Stimulated activated CD8-positive, alpha-beta memory T cell treated with anti-CD3 and anti-CD28 coated beads, Interleukin-15, amount 100 ng/mL, for 1 hour (primary cell): ENCODE measurements around the gene ABCC12.
"Not testable (repeated sequence)": the region's sequence is repeated elsewhere in the genome, so short reads cannot be mapped to it uniquely, and the experiment has no call there.

Experiments
- DNase-seq: peaks from one replicate; pipeline ENCODE4 v3.0.0-alpha.2; 2020; ENCODE audit warnings: low read depth

ABCC12 gene

DNA sequence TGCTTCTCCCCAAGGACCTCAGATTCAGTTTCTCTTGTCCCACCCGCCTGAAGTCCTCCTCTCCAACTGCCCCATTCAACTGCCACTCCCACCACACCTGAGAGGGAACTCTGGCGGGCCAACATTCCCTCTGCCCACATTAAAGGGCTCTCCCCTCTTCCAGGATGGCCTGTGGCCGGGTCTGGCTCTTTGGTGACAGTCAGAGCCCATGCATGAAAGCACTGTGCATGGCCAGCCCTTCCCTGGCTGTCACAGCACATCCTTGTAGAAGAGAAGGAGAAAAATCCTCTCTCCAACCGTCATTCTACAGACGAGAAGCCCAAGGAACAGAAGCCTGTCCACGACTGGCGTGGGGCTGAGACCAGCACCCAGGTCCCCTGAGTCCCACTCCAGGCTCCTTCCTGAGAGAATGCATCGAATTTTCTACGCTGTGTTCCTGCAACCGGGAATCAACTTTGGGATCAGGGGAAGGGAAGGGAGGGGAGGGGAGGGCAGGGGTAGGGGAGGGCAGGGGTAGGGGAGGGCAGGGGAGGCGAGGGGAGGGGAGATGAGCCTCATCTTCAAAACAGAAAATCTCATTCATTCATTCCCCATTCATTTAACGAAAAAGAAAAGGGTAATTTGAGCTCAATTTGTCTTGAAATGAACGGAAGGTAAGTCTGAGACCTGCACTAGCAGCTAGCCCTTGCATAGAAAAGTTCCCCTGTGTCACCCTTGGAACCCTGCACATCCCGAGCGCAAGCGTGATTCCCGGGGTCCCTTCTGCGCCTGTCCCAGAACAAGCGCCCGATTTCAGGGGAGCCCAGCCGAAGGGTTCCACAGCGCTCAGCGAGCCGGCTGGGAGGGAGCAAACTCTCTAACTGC is at the start of gene ABCC12:
TSS of gene ABCC12 (minus strand) at position 68 of the 864 bp plus-strand sequence. CDS start 9,569 bp downstream, outside the sequence.
- DNase-seq, result no peak

DNA sequence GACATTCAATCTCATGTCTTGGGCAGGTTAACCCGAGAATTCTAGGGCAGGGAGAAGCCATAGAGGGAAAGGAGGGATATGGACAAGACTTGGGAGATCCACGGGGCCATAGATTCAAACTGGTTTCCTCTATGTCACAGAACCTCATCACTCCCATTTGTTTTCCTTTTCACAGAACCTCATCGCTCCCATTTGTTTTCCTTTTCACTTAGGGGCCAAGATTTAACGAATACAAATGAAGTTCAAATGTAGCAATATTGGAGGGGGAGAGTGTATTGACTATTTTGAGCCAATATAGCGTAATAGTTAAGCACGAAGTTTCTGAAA is 49.0 kb upstream of the ABCC12 start:
- DNase-seq, result no peak

DNA sequence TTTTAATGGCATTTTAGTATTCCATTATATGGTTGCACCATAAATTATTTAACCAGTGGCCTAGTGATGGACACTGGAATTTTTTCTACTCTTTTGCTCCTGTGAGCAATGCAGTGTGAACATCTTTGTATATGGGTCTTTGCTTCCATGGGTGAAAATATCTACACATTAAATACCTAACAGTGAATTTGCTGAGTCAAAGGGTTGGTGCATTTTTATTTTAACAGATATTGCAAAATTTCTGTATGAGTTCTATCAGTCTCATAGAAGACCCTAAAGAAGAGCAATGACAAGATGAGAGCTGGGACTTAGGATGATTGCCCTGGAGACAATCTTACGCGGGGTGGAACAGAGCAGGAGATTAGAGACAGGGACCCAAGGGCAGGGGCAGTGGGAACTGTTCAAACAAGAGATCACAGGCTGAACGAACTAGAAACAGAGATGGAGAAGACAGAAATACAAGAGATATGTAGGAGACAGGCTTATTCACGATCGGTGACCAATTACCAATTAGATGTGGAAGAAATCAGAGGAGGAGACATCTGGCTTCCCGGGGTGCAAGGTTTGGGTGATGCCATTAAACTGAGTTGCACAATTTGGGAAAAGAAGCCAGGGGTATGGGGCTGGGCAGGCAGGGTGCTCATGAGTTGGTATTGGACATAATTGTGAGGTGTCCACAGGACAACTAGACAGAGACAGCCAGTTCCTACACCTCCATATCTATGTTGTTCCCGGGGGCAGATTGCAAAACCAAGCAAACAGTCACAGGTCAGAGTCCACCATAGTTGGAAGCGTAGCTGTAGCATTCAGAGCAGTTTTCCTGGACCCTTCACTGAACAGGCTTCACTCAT is 48.4 kb upstream of the ABCC12 start:
- no peak for DNase-seq

GRCh38 chr16:48201515-48202201 is 45.9 kb upstream of the ABCC12 start:
- DNase-seq, result no peak

DNA sequence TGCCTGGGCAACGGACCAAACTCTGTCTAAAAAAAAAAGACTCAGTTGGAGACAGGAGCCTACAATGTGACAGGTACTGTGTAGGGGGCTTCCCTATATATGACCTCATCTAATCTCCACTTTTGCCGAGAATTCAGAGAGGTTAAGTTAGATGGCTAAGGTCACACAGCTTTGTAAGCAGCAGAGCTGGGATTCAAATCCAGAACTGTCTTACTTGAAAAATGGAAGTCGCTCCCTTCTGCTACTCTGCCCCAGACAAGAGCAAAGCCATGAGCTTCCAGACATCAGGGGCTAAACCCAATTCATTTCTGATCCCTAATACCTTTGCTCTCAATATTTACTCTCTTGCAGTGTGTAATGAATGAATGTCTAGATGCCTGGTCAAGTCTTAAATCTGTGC is 41.5 kb upstream of the ABCC12 start:
- DNase-seq, result no peak

GRCh38 chr16:48194828-48195556 is 39.2 kb upstream of the ABCC12 start:
- DNase-seq, result no peak

- no peak for DNase-seq
These were observed 38.1 kb upstream of the ABCC12 start for GRCh38 chr16:48193846-48194245.

DNA sequence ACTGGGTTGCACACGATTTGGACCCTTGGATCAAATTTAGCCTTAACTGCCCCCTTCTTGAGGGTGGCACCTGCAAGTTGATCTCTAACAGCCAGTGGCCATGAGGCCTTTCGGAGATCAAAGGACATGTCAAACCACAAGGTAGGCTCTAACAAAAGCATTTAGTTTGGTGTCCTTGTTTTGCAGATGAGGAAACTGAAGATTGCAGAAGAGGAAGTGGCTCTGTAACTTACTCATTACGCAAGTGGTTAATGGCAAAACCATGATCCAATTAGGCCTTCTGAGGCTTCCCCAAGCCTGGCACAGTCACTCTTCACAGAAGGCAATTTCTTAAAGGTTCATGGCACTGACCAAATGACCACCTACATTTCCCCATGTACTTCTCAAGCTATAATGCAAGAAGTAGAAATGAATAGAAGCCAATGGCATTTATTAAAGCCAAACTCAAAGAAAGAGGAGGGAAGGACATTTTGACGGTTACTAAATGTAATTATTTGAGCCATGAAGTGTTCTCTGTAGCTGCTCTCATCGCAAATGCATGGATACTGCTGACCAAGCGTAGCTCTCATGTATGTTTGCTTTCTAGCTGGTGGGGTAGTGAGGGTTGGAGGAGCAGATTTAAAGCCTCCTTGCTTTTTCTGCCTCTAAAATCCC is 32.8 kb upstream of the ABCC12 start:
- no peak for DNase-seq

- DNase-seq, result no peak
These were observed 32.0 kb upstream of the ABCC12 start for GRCh38 chr16:48187779-48188178.

DNA sequence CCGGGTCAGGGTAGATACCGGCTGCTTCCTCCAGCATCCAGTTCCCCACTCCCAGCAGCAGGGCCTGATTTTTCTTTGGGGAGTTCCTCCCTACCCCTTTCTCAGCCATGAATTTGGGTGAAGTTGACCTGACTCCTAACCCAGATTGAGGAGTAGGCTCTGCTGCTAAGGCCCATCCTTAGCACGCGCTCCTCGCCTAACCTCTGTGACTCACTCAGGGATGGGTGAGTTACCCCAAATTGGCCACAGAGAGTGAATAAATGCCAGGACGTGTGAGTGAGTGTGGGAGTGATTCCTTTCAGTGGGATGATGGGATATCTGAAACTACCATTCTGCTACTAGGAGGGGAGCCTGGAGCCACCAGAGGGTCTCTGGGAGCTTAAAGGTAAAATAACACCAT is 28.9 kb upstream of the ABCC12 start:
- no peak for DNase-seq

DNA sequence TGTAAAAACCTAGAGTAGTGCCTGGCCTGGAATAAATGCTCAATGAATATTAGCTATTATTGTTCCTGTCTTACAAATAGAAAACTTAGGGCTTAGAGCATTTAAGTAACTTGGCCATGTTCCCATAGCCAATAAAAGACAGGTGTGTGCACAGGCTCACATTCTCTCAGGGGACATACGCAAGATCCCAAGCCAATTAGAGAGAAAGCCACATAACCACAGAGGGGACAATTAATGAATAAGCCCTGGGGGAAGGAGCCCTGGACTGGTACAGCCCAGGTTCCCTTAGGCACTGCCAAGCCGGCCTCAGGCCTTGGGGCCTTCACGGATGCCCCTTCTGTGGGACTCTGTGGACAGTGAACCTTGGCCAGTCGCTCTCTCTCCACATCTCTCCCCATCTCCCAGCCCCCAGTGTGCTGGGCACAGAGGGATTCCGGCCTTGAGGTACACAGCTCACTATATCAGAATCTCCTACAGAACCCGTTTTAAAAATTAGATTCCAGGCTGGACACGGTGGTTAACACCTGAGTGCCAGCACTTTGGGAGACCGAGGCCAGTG is 27.3 kb upstream of the ABCC12 start:
- no peak for DNase-seq

DNA sequence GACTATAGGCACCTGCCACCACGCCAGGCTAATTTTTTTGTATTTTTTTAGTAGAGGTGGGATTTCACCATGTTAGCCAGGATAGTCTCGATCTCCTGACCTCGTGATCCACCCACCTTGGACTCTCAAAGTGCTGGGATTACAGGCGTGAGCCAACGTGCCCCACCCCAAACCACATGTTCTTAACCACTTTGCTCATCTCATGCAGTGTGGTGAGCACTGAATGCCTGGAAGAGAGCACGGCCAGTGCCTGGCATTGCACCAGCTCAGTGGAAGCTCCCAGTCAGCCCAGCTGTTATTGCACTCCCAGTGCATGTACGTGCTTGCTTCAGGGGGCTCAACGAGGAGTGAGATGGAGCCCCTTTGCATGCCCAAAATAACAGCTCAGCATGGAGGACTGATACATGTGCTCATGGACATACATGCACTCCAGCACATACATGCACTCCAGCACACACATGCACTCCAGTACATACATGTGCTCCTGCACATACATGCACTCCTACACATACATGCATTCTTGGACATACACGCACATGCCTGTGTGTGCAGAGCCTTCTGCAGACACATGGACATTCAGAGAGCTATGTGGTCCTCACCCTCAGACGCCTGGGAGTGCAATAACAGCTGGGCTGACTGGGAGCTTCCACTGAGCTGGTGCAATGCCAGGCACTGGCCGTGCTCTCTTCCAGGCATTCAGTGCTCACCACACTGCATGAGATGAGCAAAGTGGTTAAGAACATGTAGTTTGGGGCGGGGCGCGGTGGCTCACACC is 26.1 kb upstream of the ABCC12 start:
- DNase-seq, result not testable (repeated sequence)

GRCh38 chr16:48180868-48181480 is 25.2 kb upstream of the ABCC12 start:
- no peak for DNase-seq

DNA sequence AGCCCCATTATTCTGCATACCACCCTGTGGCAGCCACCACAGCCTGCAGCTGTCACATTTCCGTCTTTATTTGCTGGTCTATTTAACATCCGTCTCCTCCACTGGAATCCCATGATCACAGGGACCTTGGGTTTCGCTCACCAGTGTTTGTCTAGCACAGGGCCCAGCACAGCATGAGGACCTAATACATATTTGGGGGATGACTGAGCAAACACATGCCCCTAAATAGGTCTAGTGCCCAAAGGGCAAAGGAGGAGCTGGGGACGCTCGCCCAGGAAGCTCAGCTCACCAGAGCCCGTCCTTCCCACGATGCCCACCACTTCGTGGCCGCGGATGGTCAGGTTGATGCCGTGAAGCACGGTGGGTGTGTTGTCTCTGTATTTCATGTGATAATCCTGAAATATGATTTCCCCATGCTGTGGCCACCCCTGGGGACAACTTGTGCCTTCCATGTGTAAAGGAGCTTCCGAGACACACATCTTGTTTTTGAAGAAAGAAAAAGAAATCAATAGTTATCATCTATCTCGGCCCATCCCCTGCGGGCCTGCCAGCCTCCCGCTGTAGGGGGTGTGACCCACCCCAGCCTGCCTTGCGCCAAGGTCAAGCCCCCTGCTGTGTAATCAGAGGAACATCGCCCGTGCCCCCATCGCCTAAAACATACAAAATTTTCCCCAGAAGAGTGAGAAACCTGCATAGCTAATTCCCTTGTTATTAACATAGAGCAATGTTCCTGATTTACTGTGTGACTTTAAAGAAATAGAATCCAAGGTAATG is 21.0 kb upstream of the ABCC12 start:
- DNase-seq, result no peak

GRCh38 chr16:48173889-48174288 is 18.1 kb upstream of the ABCC12 start:
- no peak for DNase-seq

DNA sequence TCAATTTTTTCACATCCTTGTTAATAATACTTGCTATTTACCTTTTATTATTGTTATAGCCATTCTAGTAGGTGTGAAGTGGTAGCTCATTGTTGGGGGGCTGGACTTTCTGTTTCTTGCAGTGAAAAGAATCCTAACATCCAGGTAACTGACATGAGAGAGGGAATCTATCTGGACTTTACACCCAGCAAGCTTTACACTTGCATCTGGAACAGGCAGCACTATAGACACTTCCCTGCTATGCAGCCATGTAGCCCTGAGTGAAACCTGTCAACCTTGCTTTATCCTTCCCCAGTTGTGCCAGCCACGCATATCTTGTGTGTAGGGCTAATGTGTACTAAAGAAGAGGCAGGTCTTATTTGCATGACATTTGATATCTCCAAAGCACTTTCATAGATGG is 16.9 kb upstream of the ABCC12 start:
- DNase-seq, result no peak

DNA sequence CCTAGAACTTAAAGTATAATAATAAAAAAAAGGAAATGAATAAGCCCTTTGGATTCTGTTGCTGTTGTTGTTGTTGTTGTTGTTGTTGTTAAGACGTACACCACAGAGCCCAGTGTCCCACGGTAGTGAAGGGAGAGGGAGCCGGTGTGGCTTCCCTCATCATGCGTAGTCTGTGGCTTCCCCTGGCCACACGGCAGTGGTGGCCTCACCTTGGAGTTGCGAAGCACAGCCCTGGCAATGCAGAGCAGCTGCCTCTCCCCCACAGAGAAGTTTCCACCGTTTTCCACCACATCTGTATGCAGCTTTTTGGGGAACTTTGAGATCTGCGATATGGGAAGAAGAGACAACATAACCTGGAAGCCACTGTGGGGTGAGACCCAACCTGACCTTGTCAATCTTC is 14.1 kb upstream of the ABCC12 start:
- DNase-seq, result no peak

DNA sequence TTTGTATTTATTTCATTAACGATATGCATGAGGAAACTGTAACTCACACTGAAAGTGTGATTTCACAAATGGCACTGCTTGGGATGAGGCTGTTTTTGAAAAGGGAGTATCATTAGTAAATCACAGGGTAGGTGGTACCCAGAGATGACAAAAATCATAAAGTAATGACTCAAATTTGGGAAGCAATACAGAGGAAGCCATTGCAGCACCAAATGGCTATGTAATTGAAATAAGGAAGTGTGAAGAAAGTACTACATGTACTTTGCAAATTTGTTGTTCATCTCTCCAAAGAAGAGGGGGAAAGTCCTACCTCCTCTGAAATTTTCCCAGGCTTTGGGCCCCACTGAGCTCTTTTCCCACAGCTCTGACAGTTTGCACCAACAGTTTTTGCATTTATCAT is 12.3 kb upstream of the ABCC12 start:
- DNase-seq, result no peak

DNA sequence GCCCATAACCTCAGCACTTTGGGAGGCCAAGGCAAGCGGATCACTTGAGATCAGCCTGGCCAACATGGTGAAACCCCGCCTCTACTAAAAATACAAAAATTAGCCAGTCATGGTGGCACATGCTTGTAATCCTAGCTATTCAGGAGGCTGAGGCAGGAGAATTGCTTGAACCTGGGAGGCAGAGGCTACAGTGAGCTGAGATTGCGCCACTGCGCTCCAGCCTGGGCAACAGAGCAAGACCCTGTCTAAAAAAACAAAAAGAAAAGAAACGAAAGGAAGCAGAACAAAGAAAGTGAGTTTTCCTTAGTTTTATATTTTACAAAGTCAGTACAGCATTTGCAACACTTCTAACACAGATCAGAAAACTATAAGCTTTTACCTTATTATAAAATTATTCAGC is 10.8 kb upstream of the ABCC12 start:
- DNase-seq, result not testable (repeated sequence)
